HG03460 (cell line): ENCODE data around the gene OR10D3.
"Not testable (repeated sequence)": the region's sequence is repeated elsewhere in the genome, so short reads cannot be mapped to it uniquely, and the experiment has no call there.

Source experiments
- ATAC-seq: cut with Tn5 transposase; IDR thresholded peaks from one replicate; pipeline ENCODE4 v1.9.1; 2021; ENCODE audit not compliant: unreplicated experiment

Gene OR10D3, protein sequence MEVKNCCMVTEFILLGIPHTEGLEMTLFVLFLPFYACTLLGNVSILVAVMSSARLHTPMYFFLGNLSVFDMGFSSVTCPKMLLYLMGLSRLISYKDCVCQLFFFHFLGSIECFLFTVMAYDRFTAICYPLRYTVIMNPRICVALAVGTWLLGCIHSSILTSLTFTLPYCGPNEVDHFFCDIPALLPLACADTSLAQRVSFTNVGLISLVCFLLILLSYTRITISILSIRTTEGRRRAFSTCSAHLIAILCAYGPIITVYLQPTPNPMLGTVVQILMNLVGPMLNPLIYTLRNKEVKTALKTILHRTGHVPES

DNA sequence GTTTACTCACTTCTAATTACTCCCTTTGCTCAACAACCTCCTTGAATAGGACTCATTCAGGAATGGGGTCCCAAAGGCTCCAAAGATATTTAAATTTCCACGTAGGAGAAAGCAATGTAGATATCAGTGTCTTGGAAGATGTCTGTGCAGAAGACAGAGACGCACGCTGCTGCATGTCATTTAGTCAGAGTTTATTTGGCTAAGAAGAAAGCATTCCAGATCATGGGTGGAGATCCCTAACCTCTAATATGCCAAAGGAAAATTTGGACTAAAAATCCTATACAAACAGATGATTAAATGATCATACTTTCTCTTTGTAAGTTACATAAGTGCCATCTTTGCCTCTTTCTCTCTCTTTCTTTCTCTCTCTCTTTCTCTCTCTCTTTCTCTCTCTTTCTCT is at the start of gene OR10D3:
Gene OR10D3, plus strand, starts transcription at position 278 of the 400 bp plus-strand sequence. CDS start 1,925 bp downstream, outside the sequence.
- ATAC-seq, result no peak

DNA sequence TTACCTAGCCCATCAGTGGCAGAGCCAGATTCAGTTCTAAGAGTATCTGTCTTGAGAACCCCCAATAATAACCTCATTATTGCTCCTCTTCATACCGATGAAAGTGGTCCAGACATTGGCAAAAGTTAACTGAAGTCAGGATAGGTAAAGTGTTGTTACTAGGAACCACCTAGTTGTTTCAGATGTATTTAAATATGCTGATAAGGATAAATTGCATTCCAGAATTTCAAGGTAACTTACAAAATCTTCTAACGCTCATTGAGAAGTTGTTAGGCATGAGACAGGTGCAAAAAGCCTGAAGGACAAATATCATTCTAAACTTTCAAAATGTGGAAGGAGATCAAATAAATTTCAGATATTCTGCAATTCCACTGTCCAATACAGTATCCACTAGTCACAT is 40.1 kb upstream of the OR10D3 start:
- no peak for ATAC-seq

DNA sequence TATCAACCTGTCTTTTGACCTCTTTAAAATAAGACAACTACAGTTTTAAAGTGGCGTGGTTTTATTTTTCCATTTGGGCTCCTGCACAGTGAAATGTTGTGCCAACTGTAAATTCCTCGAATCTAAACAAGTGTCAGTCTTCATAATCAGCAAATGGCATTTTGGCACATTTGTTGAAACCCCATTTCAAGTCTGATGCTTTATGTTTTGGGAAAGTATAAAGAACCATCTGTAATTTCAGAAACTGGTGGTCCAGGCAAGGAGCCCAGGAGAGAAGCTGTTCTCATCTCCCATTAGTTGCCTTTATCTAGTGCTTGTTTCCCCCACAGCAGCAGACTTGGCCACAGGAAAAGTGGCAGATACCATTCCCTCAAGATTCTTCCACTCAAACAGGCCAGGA is 35.2 kb upstream of the OR10D3 start:
- no peak for ATAC-seq

DNA sequence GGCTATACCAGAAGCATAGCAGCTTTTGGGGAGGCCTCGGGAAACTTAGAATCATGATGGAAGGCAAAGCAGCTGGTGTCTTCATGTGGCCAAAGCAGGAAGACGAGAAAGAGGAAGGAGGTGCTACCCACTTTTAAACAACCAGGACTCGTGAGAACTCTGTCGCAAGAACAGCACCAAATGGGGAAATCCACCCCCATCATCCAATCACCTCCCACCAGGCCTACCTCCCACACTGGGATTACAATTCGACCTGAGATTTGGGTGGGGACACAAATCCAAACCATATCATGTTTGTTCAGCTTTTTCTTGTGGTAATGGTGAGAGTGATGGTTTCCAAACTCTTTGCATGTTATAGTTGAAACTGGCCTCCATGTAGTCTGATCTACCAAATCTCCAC is 32.5 kb upstream of the OR10D3 start:
- no peak for ATAC-seq

DNA sequence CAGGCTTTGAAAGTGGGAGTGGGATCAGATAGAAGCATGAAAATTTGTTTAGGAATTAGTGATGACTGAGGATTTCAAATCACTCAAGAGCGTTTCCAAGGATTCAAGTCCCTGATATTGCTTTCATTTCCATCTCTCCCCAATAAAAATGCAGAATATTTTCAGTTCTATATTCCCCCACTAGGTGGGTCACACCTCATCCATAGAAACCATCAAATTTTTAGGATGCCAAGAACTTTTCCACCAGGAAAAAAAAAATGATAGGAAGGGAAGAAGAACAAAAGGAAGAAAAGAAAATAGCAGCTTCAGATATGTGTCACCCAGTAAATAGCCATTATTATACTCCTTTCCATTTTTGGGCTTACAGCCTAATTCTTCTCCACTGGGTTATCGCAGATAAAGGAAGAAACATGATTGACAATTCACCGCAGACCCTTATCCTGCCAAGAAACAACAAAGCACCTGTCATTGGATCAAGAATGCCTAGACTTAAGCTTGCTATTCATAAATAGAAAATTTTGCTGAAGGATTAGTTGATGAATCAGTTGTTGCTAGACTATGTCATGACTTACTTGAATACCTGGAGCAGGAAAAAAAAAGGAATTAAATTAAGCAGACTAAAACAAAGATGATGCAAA is 30.3 kb upstream of the OR10D3 start:
- ATAC-seq, result no peak

DNA sequence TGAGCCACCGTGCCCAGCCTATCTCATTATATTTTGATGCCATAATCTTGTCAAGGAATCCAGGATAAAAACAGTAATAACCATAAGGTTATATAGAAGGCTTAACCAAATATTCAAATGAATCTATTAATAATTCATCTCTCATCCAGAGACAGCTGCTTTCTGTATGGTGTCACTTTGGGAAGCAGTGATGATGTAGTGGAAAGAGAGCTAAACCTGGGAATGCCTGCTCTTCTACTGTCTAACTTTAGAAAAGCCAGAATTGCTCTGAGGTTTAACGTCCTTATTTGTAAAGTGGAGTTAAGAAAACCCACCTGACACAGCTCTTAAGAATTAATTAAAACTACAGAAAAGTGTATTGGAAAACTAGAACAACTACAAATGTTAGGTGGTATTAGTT is 29.3 kb upstream of the OR10D3 start:
- ATAC-seq, result no peak

DNA sequence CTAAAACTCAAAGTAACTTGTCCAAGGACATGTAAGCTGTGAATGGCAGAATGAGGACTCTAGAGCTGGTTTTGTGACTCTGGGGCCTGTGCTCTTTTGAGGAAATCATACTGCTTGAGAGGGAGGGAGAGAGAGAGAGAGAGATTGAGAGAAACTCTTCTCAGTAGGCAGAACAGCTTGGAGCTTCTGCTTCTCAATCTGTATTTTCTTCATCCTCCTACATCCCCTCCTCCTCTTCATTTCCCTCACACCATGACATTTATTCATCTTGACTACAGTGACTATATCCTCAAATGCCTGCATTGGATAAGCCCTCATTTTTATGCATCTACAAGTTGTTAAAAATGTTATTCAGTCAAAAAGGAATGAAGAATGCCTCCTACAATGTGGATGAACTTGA is 23.7 kb upstream of the OR10D3 start:
- no peak for ATAC-seq

DNA sequence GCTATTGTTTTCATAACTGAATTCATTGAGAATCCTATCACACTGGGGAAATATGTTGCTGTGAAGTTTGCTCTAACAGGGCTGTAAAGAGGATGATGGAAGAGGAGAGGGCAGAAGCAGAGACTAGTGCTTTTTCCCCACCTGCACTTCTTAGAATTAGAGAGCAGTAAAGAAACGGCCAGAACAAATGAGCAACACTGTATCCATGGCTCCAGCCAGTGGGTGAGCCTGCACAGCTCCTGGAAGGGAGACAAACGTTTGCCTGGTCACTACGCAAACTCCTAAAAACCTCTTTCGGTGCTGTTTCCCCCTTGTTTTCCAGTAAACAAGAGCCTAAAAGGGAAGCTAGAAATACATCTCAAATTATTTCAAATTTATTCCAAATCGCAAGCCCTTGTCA is 22.2 kb upstream of the OR10D3 start:
- ATAC-seq, result no peak

DNA sequence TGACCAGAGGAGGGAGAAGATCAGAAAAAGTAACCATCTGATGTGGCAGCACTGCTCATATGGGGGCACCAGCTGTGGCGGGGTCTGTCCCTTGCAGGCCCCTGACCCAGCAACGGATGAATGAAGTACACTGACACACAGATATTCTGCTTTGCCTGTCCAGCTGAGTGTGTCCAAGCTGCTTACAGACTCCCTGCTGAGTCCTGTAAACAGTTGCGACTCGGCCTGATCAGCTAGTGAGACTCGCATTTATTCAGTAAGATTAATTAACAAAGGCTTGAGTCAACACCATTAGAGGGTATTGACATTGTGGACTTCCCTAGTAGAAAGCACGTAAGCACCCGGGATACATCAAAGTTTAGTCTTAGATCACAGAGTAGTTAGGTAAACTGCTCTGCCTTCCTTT is 15.3 kb upstream of the OR10D3 start:
- no peak for ATAC-seq

DNA sequence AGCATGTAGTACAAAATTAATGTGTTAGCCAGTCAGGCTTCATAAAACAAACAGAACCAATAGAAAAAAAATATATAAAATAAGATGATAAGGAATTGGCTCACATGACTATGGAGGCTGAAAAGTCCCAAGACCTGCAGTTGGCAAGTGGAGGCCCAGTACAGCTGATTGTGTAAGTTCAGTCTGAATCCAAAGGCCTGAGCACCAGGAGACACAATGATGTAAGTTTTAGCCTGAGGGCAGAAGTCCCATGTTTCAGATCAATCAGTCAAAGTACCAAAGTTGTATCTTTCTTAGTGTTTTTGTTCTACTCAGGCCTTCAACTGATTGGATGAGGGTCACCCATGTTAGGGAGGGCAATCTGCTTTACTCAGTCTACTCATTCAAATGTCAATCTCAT is 14.3 kb upstream of the OR10D3 start:
- ATAC-seq, result no peak

DNA sequence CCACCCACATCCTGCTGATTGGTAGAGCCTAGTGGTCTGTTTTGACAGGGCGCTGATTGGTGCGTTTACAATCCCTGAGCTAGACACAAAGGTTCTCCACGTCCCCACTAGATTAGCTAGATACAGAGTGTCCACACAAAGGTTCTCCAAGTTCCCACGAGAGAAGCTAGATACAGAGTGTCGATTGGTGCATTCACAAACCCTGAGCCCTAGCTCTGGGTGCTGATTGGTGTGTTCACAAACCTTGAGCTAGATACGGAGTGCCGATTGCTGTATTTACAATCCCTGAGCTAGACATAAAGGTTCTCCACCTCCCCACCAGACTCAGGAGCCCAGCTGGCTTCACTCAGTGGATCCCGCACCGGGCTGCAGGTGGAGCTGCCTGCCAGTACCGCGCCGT is 12.8 kb upstream of the OR10D3 start:
- not testable (repeated sequence) for ATAC-seq

DNA sequence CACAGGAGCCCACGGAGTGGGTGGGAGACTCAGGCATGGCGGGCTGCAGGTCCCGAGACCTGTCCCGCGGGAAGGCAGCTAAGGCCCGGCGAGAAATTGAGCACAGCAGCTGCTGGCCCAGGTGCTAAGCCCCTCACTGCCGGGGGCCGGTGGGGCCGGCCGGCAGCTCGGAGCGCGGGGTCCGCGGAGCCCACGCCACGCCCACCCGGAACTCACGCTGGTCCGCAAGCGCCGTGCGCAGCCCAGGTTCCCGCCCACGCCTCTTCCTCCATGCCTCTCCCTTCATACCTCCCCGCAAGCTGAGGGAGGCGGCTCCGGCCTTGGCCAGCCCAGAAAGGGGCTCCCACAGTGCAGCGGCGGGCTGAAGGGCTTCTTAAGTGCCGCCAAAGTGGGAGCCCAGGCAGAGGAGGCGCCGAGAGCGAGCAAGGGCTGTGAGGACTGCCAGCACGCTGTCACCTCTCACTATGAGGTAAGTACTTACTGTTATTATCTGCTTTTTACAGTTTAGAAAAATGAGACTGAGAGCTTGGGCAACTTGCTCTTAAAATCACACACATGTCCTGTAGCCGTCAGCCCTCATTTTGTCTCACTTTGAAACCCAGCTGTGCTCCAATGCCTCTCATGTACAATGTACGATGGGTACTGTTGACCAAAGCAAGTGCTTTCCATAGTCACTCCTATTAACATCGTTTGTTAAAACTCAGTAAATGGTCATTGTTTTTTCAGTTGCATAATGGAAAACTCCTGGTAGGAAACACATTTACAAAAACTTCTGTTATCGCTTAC is 12.2 kb upstream of the OR10D3 start:
- ATAC-seq, result no peak

DNA sequence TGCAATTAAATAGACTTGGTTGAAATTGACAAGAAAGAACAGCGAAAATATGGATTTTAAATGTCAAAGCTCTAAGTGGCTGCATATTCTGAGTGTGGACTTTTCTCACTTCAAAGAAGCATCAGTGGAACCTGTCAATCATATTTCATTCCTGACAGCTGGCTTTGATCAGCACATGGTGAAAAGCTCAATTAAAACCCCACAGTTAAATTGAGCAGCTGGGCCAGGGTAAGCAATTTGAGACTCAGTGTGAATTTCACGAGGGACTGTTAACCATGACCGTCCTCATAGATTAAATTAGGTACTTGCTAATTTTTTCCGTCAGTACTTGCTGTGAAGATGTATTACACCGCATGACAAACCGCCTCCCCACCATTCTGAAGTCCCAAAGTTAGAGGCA is 11.0 kb upstream of the OR10D3 start:
- no peak for ATAC-seq

DNA sequence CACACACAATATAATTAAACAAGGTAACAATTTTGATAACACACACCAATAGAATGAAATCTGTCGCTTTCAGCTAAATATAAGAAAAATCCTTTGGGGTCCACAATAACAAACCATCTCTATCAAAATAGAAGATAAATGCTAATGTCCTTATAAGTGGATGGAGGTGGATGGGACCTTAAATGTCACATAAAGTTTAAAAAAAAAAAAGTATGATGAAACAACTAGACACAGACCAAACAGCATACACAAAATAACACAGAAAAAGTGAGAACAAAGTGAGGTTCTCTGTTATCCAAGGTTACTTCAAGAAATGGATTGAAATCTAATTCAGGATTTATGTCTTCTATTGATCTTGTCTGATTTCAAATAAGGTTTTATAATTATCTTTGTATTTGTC is 10.5 kb upstream of the OR10D3 start:
- no peak for ATAC-seq

DNA sequence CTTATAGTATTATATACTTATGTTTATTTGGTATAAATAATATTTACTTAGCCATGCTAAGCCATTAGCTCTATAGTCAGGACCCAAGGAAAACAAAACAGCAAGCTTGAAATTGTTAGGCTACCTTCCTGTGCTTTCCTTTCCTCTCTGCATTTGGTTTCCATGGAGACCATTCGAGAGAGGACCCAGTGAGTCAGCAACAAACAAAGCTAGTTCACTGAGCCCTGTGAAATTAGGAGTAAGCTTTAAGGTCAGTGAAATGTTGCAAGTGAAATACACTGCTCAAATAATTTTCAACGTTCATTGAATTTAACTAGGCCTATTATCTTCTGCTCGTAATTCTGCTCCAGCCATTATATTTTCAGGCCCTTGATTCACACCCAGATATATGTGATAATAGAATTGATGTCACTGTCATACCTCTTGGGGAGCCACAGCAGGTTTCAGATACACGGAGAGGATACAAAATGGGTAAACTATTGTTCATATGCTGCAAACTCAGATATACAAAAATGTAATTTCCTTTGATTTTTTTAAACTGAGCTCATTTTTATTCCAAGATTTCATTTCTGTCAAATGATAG is 9.1 kb upstream of the OR10D3 start:
- no peak for ATAC-seq

DNA sequence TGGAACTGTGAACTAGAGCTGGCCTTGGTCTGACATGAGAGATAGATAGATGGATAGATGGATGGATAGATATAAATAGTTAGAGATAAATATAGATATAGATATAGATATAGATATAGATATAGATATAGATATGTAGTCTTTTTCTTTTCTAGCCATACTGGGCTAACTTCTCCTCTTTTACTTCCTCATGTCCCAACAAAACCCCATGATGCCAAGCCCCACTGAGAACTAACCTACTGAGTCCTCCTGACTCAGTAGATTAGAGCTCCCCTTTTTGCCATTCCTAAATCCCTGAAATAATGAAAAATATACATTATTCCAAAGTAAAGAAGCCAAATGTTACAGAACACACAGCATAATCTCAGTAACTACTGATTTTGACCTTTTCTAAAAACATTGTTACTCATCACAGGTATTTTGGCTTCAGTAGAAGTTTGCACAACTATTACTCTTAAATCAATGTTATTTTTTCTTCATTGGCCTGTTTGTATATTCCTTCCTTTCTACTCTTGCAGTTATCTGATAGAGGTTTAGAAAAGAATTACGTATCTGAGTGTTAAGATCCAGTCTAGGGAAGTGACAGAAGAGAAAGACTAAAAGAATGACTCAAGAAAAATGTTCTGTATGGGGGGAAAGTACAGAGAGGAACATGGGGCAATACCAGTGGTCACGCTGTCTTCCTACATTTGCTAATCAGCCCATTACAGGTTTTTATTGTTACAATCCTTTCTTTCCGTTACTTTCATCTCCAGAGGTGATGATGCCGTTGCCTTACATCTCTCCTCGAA is 6.0 kb upstream of the OR10D3 start:
- ATAC-seq, result no peak

DNA sequence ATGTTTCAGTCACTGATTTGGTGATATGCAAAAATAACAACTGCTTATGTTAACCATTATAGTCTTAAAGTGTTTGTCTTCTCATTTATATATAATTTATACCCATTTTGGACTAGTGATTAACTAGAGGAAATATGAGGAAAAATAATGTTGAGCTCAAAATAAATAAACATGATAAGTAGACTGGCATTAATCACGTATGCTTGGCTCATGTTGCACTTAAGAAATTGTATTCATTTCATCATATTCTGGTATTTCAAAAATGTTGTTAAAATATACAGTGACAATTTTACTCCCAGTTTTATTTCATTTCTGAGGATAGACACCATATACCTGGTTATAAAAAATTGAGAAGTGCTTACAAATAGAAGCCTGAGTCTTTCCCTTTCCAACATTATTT is 3.8 kb upstream of the OR10D3 start:
- no peak for ATAC-seq

DNA sequence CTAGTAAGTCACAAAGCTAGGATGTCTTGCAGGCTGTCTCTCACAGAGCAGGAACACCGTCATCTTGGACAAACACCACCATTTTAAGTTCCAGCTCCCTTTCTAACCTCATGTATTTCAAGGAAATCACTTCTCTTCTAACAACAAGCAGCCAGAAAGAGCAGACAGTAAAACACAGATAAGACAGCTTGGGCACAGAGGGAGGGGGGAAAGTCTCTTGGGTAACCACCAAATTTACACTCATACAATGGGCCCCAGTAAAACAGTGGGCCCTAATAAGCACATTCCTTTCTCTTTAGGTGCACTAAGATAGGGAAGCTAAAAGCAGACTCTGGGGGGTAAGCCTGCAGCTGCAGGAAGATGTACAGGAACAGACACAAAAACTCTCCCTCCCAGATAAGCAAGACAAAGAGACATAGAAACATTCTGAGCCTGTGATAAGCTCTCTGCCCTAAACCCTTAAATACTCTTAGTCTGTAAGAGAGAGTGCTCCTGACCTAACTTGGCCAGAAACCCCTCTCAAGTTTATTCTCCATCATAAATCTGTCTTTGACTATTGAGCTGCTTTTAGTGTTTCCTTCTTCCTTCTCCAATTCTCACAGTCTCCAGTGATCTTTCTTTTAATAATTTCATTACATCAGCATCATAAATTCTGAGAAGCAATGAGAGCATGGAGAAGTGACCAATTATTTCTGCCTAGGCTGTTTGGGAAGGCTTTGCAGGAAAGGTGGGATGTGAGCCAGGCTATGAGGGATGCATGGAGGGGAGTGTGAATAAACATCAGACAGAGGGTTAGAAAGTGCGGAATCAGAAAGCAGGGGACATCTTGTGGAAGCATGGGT is 7.4 kb downstream of the OR10D3 start:
- ATAC-seq, result no peak

DNA sequence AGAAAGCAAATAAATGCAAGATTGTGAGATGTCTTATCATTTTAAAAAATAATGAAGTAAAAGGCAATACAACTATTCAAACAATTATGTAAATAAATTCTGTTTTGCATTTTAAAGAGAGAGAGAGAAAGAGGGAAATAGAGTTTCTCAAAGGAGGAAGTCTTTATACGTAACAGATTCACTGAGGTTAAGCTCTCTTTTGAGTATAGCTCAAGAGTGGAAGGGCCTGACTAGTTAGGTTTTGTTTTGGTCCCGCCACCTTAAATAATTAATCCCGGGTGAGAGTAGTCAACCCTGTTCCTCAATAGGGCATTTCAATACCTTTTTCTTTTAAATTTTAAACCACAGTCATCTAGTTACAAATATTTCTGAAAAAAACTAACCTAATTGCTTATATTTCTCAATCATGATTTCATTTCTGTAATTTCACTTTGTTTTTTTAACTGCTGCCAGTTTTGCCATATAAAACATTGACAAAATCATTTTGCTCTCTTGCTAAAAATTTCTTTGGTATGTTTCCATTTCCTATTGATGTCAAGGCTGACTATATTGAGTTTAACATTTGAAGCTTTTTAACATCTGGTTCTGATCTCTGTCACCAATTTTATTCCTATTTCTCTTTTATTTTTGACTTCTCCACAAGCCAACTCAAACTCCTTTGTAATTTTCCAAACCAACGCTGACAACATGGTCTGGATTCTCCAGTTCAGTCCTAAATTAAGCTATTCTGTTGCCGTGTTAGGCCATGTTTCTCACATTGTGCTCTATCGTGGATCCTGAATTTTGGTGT is 10.3 kb downstream of the OR10D3 start:
- ATAC-seq, result peak; percentile 73
